ENCODE data around the gene NCOA6. TPM values are rescaled to one million over a fixed set of nuclear protein-coding genes. Genes with fewer than 3 reads are reported as not detected.

Gene NCOA6
- total and polyA plus RNA-seq, 8 donors: 11.1 to 19.3 (median 12.3) TPM

- TF ChIP-seq CTCF (IDR thresholded peaks at IDR 0.05): no peak
- no peaks in the 10 kb centered on the region for H3K27me3 ChIP-seq
- 95 to 99% methylated on average over 14 of the region's 14 CpGs for WGBS, 2 donors
- DNase-seq (peak in 1 of 6 donors; percentile 45), FAIRE-seq (no peak), ATAC-seq (no peak)
- no peak overlapping the region for H3K4me3 ChIP-seq
- H3K27ac ChIP-seq: no peak overlapping the region
- intact Hi-C loops (cut with DNase I): no loop called here
- H3K4me1 ChIP-seq: no peaks in the 10 kb centered on the region
- no peaks in the 10 kb centered on the region for H3K9me3 ChIP-seq
- peaks cover 0 to 17% (median 0%) of the 10 kb centered on the region in 3 donors for H3K36me3 ChIP-seq
These were observed 25.5 kb upstream of the NCOA6 start for GRCh38 chr20:34850969-34851368.

GRCh38 chr20:34849778-34850177, 24.3 kb upstream of the NCOA6 start:
- Histone ChIP-seq H3K36me3 (peaks cover 0 to 13% (median 0%) of the 10 kb centered on the region in 3 donors), H3K4me3 (no peak overlapping the region), H3K4me1 (no peaks in the 10 kb centered on the region), H3K9me3 (no peaks in the 10 kb centered on the region), H3K27ac (no peak overlapping the region), H3K27me3 (no peaks in the 10 kb centered on the region)
- DNase-seq: no peak
- FAIRE-seq: no peak
- ATAC-seq: no peak
- intact Hi-C loops (cut with DNase I): loop anchor here in 1 of 3 donors (10.0 kb wide), 1 partner anchor 425 kb away; the partner anchor contains the start of gene MMP24OS
- no peak for TF ChIP-seq CTCF (IDR thresholded peaks at IDR 0.05)
- WGBS, 2 donors: 72 to 77% methylated on average over 9 of the region's 9 CpGs

- no peaks in the 10 kb centered on the region for H3K27me3 ChIP-seq
- no peak for DNase-seq
- 95% methylated on average over 5 of the region's 5 CpGs for WGBS, 2 donors
- no peak for TF ChIP-seq CTCF (IDR thresholded peaks at IDR 0.05)
- intact Hi-C loops (cut with DNase I): loop anchor here in 1 of 3 donors (10.0 kb wide), 1 partner anchor 426 kb away; the partner anchor contains the start of gene MMP24OS
- peaks cover 0 to 13% (median 0%) of the 10 kb centered on the region in 3 donors for H3K36me3 ChIP-seq
- H3K27ac ChIP-seq: no peak overlapping the region
- H3K4me3 ChIP-seq: no peak overlapping the region
- FAIRE-seq: no peak
- H3K9me3 ChIP-seq: no peaks in the 10 kb centered on the region
- H3K4me1 ChIP-seq: no peaks in the 10 kb centered on the region
- ATAC-seq: no peak
These were observed 23.1 kb upstream of the NCOA6 start for GRCh38 chr20:34848597-34848996.

- H3K4me3 ChIP-seq: no peak overlapping the region
- intact Hi-C loops (cut with DNase I): loop anchor here in 1 of 3 donors (10.0 kb wide), 1 partner anchor 431 kb away; the partner anchor contains the start of gene MMP24OS
- 80 to 89% methylated on average over 2 of the region's 2 CpGs for WGBS, 2 donors
- H3K27ac ChIP-seq: no peak overlapping the region
- H3K27me3 ChIP-seq: no peaks in the 10 kb centered on the region
- no peaks in the 10 kb centered on the region for H3K9me3 ChIP-seq
- DNase-seq: no peak
- no peak for FAIRE-seq
- no peak for TF ChIP-seq CTCF (IDR thresholded peaks at IDR 0.05)
- H3K4me1 ChIP-seq: no peaks in the 10 kb centered on the region
- no peak for ATAC-seq
- no peaks in the 10 kb centered on the region for H3K36me3 ChIP-seq
These were observed 18.0 kb upstream of the NCOA6 start for GRCh38 chr20:34843421-34843820.

GRCh38 chr20:34842143-34842542, 16.7 kb upstream of the NCOA6 start:
- Histone ChIP-seq H3K4me3 (no peak overlapping the region), H3K9me3 (no peaks in the 10 kb centered on the region), H3K36me3 (no peaks in the 10 kb centered on the region), H3K27me3 (no peaks in the 10 kb centered on the region), H3K4me1 (no peaks in the 10 kb centered on the region), H3K27ac (no peak overlapping the region)
- 52 to 54% methylated on average over 2 of the region's 2 CpGs for WGBS, 2 donors
- no peak for TF ChIP-seq CTCF (IDR thresholded peaks at IDR 0.05)
- DNase-seq: no peak
- no peak for FAIRE-seq
- no peak for ATAC-seq
- intact Hi-C loops (cut with DNase I): loop anchor here in 1 of 3 donors (10.0 kb wide), 1 partner anchor 433 kb away; the partner anchor contains the start of gene MMP24OS

Measured in pancreas (tissue), 10 donors.